Thymus (tissue), 14 donors: ENCODE measurements around the gene FPGS. TPM values are rescaled to one million over a fixed set of nuclear protein-coding genes. Genes with fewer than 3 reads are reported as not detected.

Experiments
- DNase-seq, 9 donors: peaks; one replicate each; pipeline ENCODE4 v3.0.0-alpha.2; 2013; ENCODE audit warnings: low spot score in 9 of 9, low read depth in 6 of 9, missing footprints in 1 of 9
- H3K27ac ChIP-seq, 2 donors: one replicate each; pipeline ENCODE4 v1.5.1; 2013; ENCODE audit warnings: control low read depth in 1 of 2, low read depth in 1 of 2, low read length in 1 of 2, mild to moderate bottlenecking in 1 of 2, moderate library complexity in 1 of 2
- H3K27me3 ChIP-seq, 2 donors: one replicate each; pipeline ENCODE4 v1.5.1; 2013; ENCODE audit warnings: low read length in 1 of 2; ENCODE audit not compliant: control insufficient read depth in 2 of 2, insufficient read depth in 1 of 2
- H3K36me3 ChIP-seq, 2 donors: one replicate each; pipeline ENCODE4 v1.5.1; 2013; ENCODE audit warnings: low read length in 1 of 2, mild to moderate bottlenecking in 1 of 2, moderate library complexity in 1 of 2; ENCODE audit not compliant: control insufficient read depth in 2 of 2, insufficient read depth in 2 of 2
- H3K4me1 ChIP-seq, 2 donors: one replicate each; pipeline ENCODE4 v1.5.1; 2013; ENCODE audit warnings: low read length in 2 of 2; ENCODE audit not compliant: control insufficient read depth in 2 of 2, insufficient read depth in 2 of 2
- H3K4me3 ChIP-seq, 2 donors: one replicate each; pipeline ENCODE4 v1.5.1; 2013; ENCODE audit warnings: low read length in 2 of 2, control low read depth in 1 of 2, mild to moderate bottlenecking in 1 of 2
- H3K9me3 ChIP-seq, 2 donors: one replicate each; pipeline ENCODE4 v1.5.1; 2013; ENCODE audit warnings: low read length in 1 of 2, mild to moderate bottlenecking in 1 of 2; ENCODE audit not compliant: control insufficient read depth in 2 of 2, insufficient read depth in 1 of 2
- WGBS: extraction: QIAGEN DNeasy Blood & Tissue Kit; methylation state at CpG from one replicate; pipeline ENCODE4 v1.1.7; 2013; 5-methylcytosine and 5-hydroxymethylcytosine counted together
- long read RNA-seq, 10 donors: transcript quantifications; one replicate each; lab custom pipeline, GENCODE V29; 2026
- polyA plus RNA-seq: library from polyadenylated mRNA; stranded (reverse); fragments of 200-250 nt; gene quantifications from one replicate; pipeline ENCODE4 v1.2.3, GENCODE V29; 2013
- total RNA-seq: library from RNA; stranded (reverse); fragments of 120-200 nt; gene quantifications from one replicate; pipeline ENCODE4 v1.2.4, GENCODE V29; 2013
- donor health status: healthy.

FPGS gene, protein sequence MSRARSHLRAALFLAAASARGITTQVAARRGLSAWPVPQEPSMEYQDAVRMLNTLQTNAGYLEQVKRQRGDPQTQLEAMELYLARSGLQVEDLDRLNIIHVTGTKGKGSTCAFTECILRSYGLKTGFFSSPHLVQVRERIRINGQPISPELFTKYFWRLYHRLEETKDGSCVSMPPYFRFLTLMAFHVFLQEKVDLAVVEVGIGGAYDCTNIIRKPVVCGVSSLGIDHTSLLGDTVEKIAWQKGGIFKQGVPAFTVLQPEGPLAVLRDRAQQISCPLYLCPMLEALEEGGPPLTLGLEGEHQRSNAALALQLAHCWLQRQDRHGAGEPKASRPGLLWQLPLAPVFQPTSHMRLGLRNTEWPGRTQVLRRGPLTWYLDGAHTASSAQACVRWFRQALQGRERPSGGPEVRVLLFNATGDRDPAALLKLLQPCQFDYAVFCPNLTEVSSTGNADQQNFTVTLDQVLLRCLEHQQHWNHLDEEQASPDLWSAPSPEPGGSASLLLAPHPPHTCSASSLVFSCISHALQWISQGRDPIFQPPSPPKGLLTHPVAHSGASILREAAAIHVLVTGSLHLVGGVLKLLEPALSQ
- 30.4 TPM for total RNA-seq
- 48.4 TPM for polyA plus RNA-seq
- long read RNA-seq, donor 1 = 0 reads
- long read RNA-seq, donor 2 = 0 reads
- long read RNA-seq, donor 3, transcript FPGS-203 (15 exons, 2,279 nt) = major isoform, 7 of 14 reads
- long read RNA-seq, donor 3, partial matches to known transcripts = 0 of 14 reads
- long read RNA-seq, donor 3, other reads (novel, unspliced or antisense) = 0 of 14 reads
- long read RNA-seq, donor 4, partial matches to known transcripts = 6 of 8 reads
- long read RNA-seq, donor 4, other reads (novel, unspliced or antisense) = 0 of 8 reads
- long read RNA-seq, donor 5, transcript FPGS-203 (15 exons, 2,279 nt) = major isoform, 6 of 36 reads
- long read RNA-seq, donor 5, partial matches to known transcripts = 25 of 36 reads
- long read RNA-seq, donor 5, other reads (novel, unspliced or antisense) = 0 of 36 reads
- long read RNA-seq, donor 6, transcript FPGS-203 (15 exons, 2,279 nt) = major isoform, 12 of 14 reads
- long read RNA-seq, donor 6, partial matches to known transcripts = 0 of 14 reads
- long read RNA-seq, donor 6, other reads (novel, unspliced or antisense) = 0 of 14 reads
- long read RNA-seq, donor 7, partial matches to known transcripts = 0 of 5 reads
- long read RNA-seq, donor 7, other reads (novel, unspliced or antisense) = 0 of 5 reads
- long read RNA-seq, donor 8, partial matches to known transcripts = 5 of 7 reads
- long read RNA-seq, donor 8, other reads (novel, unspliced or antisense) = 0 of 7 reads
- long read RNA-seq, donor 9, partial matches to known transcripts = 0 of 6 reads
- long read RNA-seq, donor 9, other reads (novel, unspliced or antisense) = 0 of 6 reads
- long read RNA-seq, donor 10, transcript FPGS-203 (15 exons, 2,279 nt) = major isoform, 5 of 13 reads
- long read RNA-seq, donor 10, partial matches to known transcripts = 5 of 13 reads
- long read RNA-seq, donor 10, other reads (novel, unspliced or antisense) = 0 of 13 reads

- WGBS = under 1% methylated on average over 83 of the region's 83 CpGs
- Histone ChIP-seq H3K9me3 (no peaks in the 10 kb centered on the region), H3K4me3 (peak within 1 kb of the TSS; percentile 74 to 91), H3K36me3 (peaks cover 11 to 18% of the 10 kb centered on the region in 2 donors), H3K27me3 (no peaks in the 10 kb centered on the region), H3K4me1 (peaks cover 16 to 20% of the 10 kb centered on the region in 2 donors), H3K27ac (peak within 1 kb of the TSS; percentile 83 to 91)
- DNase-seq = peak in 6 of 9 donors; percentile 77 to 93 (median 81)
These were observed at the start of gene FPGS for GRCh38 chr9:127802576-127803443. Gene FPGS (plus strand): TSS chr9:127802882. CDS start chr9:127802925, 43 bp downstream.

GRCh38 chr9:127753148-127753547 is 49.5 kb upstream of the FPGS start:
- no peak for DNase-seq
- Histone ChIP-seq H3K4me3 (no peak overlapping the region), H3K36me3 (peaks cover 71 to 72% of the 10 kb centered on the region in 2 donors), H3K27me3 (peaks cover 0 to 9% of the 10 kb centered on the region in 2 donors), H3K27ac (no peak overlapping the region), H3K4me1 (no peaks in the 10 kb centered on the region), H3K9me3 (no peaks in the 10 kb centered on the region)
- 98% methylated on average over 8 of the region's 8 CpGs for WGBS

GRCh38 chr9:127753622-127754021 is 49.1 kb upstream of the FPGS start:
- 95% methylated on average over 8 of the region's 8 CpGs for WGBS
- peaks cover 71 to 72% of the 10 kb centered on the region in 2 donors for H3K36me3 ChIP-seq
- no peaks in the 10 kb centered on the region for H3K9me3 ChIP-seq
- no peak overlapping the region for H3K27ac ChIP-seq
- DNase-seq = no peak
- H3K4me1 ChIP-seq = no peaks in the 10 kb centered on the region
- H3K4me3 ChIP-seq = no peak overlapping the region
- H3K27me3 ChIP-seq = peaks cover 0 to 9% of the 10 kb centered on the region in 2 donors

DNA sequence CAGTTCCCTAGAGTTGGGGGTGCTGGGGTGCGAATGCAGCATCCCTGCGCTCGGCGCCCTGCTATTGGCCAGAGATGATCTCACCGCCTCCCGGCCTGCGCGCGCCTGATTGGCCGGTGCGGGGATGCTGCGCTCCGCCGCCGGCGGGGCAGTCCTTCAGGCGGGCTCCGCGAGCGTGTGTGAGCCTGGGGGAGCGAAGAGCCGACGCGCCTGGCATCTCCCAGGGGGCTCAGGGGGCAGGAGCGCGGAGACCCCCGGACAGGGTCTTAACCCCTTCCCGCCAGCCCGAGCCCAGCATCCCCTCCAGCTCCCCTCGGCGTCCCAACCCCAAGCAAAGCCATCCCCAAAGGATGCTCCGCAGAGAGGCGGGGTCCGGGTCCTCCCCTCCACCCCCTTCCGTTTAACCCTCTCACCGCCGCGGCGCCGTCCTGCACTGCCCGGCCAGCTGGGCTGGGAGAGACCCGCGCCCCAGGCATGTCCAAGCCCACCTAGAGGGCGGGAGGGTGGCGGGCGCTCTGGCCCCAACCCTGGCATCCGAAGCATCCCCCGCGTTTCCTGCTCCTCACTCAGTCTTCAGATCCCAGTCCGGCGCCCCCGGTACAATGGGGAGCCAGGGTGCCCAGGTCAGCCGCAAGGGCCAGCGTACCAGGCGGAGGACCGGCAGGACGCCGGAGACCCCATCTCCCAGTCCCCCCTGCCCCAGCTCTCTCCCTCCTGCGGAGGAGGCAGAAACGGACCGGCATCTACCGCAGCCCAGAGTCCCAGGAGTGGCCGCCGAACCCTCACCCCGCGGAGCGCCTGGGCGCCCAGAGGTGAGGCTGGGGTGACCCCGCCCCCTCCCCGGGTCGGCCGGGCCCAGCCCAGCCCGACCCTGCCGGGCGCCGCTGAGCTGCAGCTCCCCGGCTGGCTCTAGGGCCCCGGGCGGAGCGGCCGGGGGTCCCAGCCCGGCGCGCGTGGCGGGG is 48.3 kb upstream of the FPGS start:
- no peak for DNase-seq
- WGBS = 95% methylated on average over 86 of the region's 86 CpGs
- Histone ChIP-seq H3K27me3 (peaks cover 0 to 9% of the 10 kb centered on the region in 2 donors), H3K36me3 (peaks cover 69 to 71% of the 10 kb centered on the region in 2 donors), H3K4me1 (no peaks in the 10 kb centered on the region), H3K4me3 (no peak overlapping the region), H3K27ac (no peak overlapping the region), H3K9me3 (no peaks in the 10 kb centered on the region)

GRCh38 chr9:127755061-127756060 is 47.3 kb upstream of the FPGS start:
- Histone ChIP-seq H3K9me3 (no peaks in the 10 kb centered on the region), H3K36me3 (peaks cover 67% of the 10 kb centered on the region in 2 donors), H3K27me3 (peaks cover 0 to 9% of the 10 kb centered on the region in 2 donors), H3K4me1 (no peaks in the 10 kb centered on the region), H3K27ac (no peak overlapping the region), H3K4me3 (no peak overlapping the region)
- no peak for DNase-seq
- WGBS = 95% methylated on average over 61 of the region's 61 CpGs

DNA sequence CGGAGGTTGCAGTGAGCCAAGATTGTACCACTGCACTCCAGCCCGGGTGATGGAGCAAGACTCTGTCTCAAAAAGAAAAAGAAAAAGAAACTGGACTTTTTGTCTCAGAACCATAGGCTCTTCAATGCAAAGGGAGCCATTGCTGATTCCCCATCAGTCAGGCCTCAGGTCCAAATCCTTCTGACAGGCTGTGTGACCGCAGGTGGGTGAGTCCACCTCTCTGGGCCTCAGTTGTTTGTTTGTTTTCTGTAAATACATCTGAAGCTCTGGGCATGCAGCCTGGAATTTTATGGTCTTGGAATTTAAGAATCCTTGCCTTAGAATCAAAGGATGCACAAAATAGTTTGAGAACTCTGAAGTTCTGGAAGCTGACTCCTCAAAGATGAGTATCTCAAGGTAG is 46.4 kb upstream of the FPGS start:
- Histone ChIP-seq H3K4me3 (no peak overlapping the region), H3K27me3 (peaks cover 0 to 9% of the 10 kb centered on the region in 2 donors), H3K9me3 (no peaks in the 10 kb centered on the region), H3K36me3 (peaks cover 62 to 67% of the 10 kb centered on the region in 2 donors), H3K27ac (no peak overlapping the region), H3K4me1 (no peaks in the 10 kb centered on the region)
- 96% methylated on average over 3 of the region's 3 CpGs for WGBS
- no peak for DNase-seq
